Endothelial cell of umbilical vein (primary cell): ENCODE measurements around the gene TNFAIP8L3. TPM values are rescaled to one million over a fixed set of nuclear protein-coding genes. Genes with fewer than 3 reads are reported as not detected.

Experiments used
- BruUV-seq: library from RNA; stranded (reverse); fragments of 400-500 nt; replicated peaks from 2 replicates; lab custom pipeline; 2021; lab: Mats Ljungman, UMichigan
- CTCF ChIA-PET: fragments of 300-600, 350-600 bp; sonication (Branson Sonifier 250); formaldehyde crosslinking; loops from one replicate; lab custom pipeline; 2021; ENCODE audit warnings: antibody characterized with exemption, inconsistent platforms; lab: Charles Lee
- POLR2A ChIA-PET: fragments of 300-600, 350-600 bp; sonication (Branson Sonifier 250); formaldehyde crosslinking; loops from one replicate; lab custom pipeline; 2021; ENCODE audit warnings: antibody characterized with exemption, inconsistent platforms; lab: Charles Lee
- DNase-seq: peaks from one replicate; pipeline ENCODE4 v3.0.0-alpha.2; 2011; ENCODE audit warnings: low read depth, low spot score
- FAIRE-seq: peaks from 2 replicates; lab custom pipeline; 2011; peaks lifted over from hg19 to GRCh38; lab: Jason Lieb, UNC
- H2AFZ ChIP-seq: 2 replicates; pipeline ENCODE4 v1.6.0; 2012; ENCODE audit warnings: low read depth, low read length, control low read depth, inconsistent platforms
- H3K27ac ChIP-seq: 2 replicates; pipeline ENCODE4 v1.5.1; 2011; ENCODE audit warnings: low read depth, mild to moderate bottlenecking, control low read depth, low read length, moderate library complexity; ENCODE audit not compliant: insufficient read depth
- H3K27me3 ChIP-seq, 2 experiments: 2 replicates each; pipeline versions ENCODE4 v1.6.0 to v1.6.1; 2011; ENCODE audit warnings: low read length in 2 of 2, mixed read lengths in 1 of 2; ENCODE audit not compliant: control insufficient read depth in 2 of 2, insufficient read depth in 2 of 2
- H3K36me3 ChIP-seq, 2 experiments: 2 replicates in 1 of 2; 3 replicates in 1 of 2; pipeline ENCODE4 v1.5.1; 2011; ENCODE audit warnings: low read length in 2 of 2, mild to moderate bottlenecking in 1 of 2, moderate library complexity in 1 of 2; ENCODE audit not compliant: control insufficient read depth in 2 of 2, insufficient read depth in 2 of 2; ENCODE audit errors: extremely low read depth in 1 of 2
- H3K4me1 ChIP-seq: 3 replicates; pipeline ENCODE4 v1.5.1; 2011; ENCODE audit warnings: mild to moderate bottlenecking, low read length; ENCODE audit not compliant: control insufficient read depth, insufficient read depth; ENCODE audit errors: extremely low read depth
- H3K4me2 ChIP-seq: 2 replicates; pipeline ENCODE4 v1.6.1; 2011; ENCODE audit warnings: low read length, control low read depth, mixed read lengths; ENCODE audit not compliant: insufficient read depth
- H3K4me3 ChIP-seq, 3 experiments: fragments of 200-600 bp in 1 of 3; sonication (generic), shearing (Covaris generic) in 1 of 3; replicated peaks in 1 of 3; 2 replicates each; pipeline ENCODE4 v1.5.1; 2011 to 2016; ENCODE audit warnings: control low read depth in 3 of 3, low read length in 3 of 3, mild to moderate bottlenecking in 2 of 3, inconsistent platforms in 1 of 3, low read depth in 1 of 3, moderate library complexity in 1 of 3; ENCODE audit not compliant: insufficient read depth in 1 of 3
- H3K79me2 ChIP-seq: 2 replicates; pipeline ENCODE4 v1.6.0; 2012; ENCODE audit warnings: low read length, inconsistent platforms; ENCODE audit not compliant: control insufficient read depth, insufficient read depth
- H3K9ac ChIP-seq: replicated peaks from 2 replicates; pipeline ENCODE3; 2011; ENCODE audit warnings: low read length, control low read depth; ENCODE audit not compliant: insufficient read depth; ENCODE audit errors: extremely low read depth
- H3K9me1 ChIP-seq: replicated peaks from 3 replicates; pipeline ENCODE4 v1.6.0; 2011; ENCODE audit warnings: mild to moderate bottlenecking, low read length; ENCODE audit not compliant: control insufficient read depth, insufficient read depth; ENCODE audit errors: extremely low read depth
- H3K9me3 ChIP-seq: replicated peaks from 2 replicates; pipeline ENCODE4 v1.5.1; 2012; ENCODE audit warnings: low read length, inconsistent platforms; ENCODE audit not compliant: control insufficient read depth, insufficient read depth
- H4K20me1 ChIP-seq: replicated peaks from 2 replicates; pipeline ENCODE3; 2011; ENCODE audit warnings: mild to moderate bottlenecking, low read length; ENCODE audit not compliant: control insufficient read depth, insufficient read depth; ENCODE audit errors: extremely low read depth
- CTCF ChIP-seq, 2 donors: IDR thresholded peaks; 1 replicate in 1 of 2; 2 replicates in 1 of 2; pipeline ENCODE4 v1.5.1; 2011; ENCODE audit warnings: low read length in 2 of 2, mild to moderate bottlenecking in 2 of 2, moderate library complexity in 2 of 2, control low read depth in 1 of 2, inconsistent platforms in 1 of 2, low read depth in 1 of 2; ENCODE audit not compliant: insufficient read depth in 1 of 2; ENCODE audit errors: extremely low read depth in 1 of 2
- EZH2 ChIP-seq: IDR thresholded peaks from 2 replicates; pipeline ENCODE4 v1.6.1; 2012; ENCODE audit warnings: borderline replicate concordance, low read depth, mild to moderate bottlenecking, moderate library complexity, low read length, inconsistent platforms; ENCODE audit not compliant: severe bottlenecking
- GATA2 ChIP-seq: IDR thresholded peaks from 2 replicates; pipeline ENCODE4 v1.7.0; 2011; ENCODE audit warnings: low read depth, mild to moderate bottlenecking, moderate library complexity, mixed read lengths, low read length; ENCODE audit not compliant: insufficient read length, insufficient read depth
- JUN ChIP-seq: IDR thresholded peaks from 2 replicates; pipeline ENCODE4 v1.6.1; 2011; ENCODE audit warnings: borderline replicate concordance, low read depth; ENCODE audit not compliant: insufficient read length, insufficient read depth
- MAX ChIP-seq: IDR thresholded peaks from 2 replicates; pipeline ENCODE4 v1.6.1; 2011; ENCODE audit not compliant: insufficient read depth, insufficient read length
- MYC ChIP-seq: IDR thresholded peaks from one replicate; pipeline ENCODE4 v1.6.1; 2011; ENCODE audit warnings: mild to moderate bottlenecking, low read depth, low read length
- POLR2AphosphoS5 ChIP-seq: IDR thresholded peaks from 2 replicates; pipeline ENCODE4 v1.6.1; 2012; ENCODE audit warnings: low read depth, mild to moderate bottlenecking, control low read depth, low read length, moderate library complexity; ENCODE audit not compliant: insufficient read depth
- dilution Hi-C: fragments of 300-500 bp; cut with MboI; formaldehyde crosslinking; loops from one replicate; pipeline ENCODE4 v1.15.0; 2019; ENCODE audit warnings: low sequenced_read_pairs; ENCODE audit not compliant: extremely low pct_ligation_motif_present
- intact Hi-C: fragments of 100-400 bp; cut with micrococcal nuclease; formaldehyde crosslinking; loops from one replicate; pipeline ENCODE4 v1.10.0; 2022
- polyA plus RNA-seq, 4 experiments: library from polyadenylated mRNA; depleted of rRNA in 3 of 4; stranded (reverse) in 3 of 4; unstranded in 1 of 4; fragments of >200 nt; gene quantifications; 2 replicates each; pipeline versions ENCODE4 v1.2.1 to v1.2.3, GENCODE V29; 2011 to 2012; ENCODE audit warnings: missing spikeins in 1 of 4
- total RNA-seq: library from RNA; stranded (reverse); gene quantifications from 2 replicates; pipeline ENCODE4 v1.2.3, GENCODE V29; 2021

Gene TNFAIP8L3
- total and polyA plus RNA-seq, 2 donors (not counting 3 experiments of a cell fraction or from before 2014, with no cell fraction given), result 8.8 to 38.3 TPM

DNA sequence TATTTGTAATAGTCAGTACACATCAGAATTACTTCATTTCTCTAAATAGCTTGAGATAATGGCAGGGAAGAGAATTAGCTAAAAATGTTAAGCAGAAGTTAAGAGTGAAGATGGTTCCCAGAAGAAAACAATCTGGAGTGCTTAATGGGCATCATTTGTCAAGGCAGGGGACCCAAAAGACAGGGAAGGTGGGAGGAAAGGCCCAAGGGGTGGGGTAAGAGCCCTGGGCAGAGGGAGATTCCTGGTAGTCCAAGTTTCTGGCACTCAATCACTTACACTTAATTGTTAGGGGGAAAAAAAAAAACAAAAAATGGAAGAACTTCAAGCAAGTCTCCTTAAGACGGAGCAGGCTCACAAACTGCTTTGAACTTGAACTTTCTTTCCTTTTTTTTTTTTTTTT, 28.9 kb downstream of the TNFAIP8L3 start:
- DNase-seq (no peak), FAIRE-seq (no peak)
- no peak overlapping the region for H3K9ac ChIP-seq
- H3K4me2 ChIP-seq, result no peak overlapping the region
- no TSS peak for BruUV-seq
- dilution Hi-C loops, result no loop called here
- H3K79me2 ChIP-seq, result peaks cover 85% of the 10 kb centered on the region
- ChIA-PET CTCF (interaction anchor here (0.7 to 2.2 kb wide), 4 partner anchors 57 to 315 kb away, joined by 3 to 10 read pairs (median 4); no protein-coding TSS in a partner anchor), POLR2A (no interaction called here)
- H3K4me1 ChIP-seq, result no peaks in the 10 kb centered on the region
- peaks cover 0 to 4% of the 10 kb centered on the region in 2 experiments for H3K36me3 ChIP-seq
- no peak overlapping the region for H3K27ac ChIP-seq
- H3K4me3 ChIP-seq, result no peak overlapping the region
- no peaks in the 10 kb centered on the region for H3K9me3 ChIP-seq
- TF ChIP-seq GATA2 (no peak), EZH2 (no peak), POLR2AphosphoS5 (no peak), MAX (no peak), MYC (no peak), CTCF (IDR thresholded peaks at IDR 0.05; ENCODE audit: extremely low read depth in 1 of 2, insufficient read depth in 1 of 2, low read depth in 1 of 2, low read length in 2 of 2) (no peak), JUN (no peak)
- H3K27me3 ChIP-seq, result no peaks in the 10 kb centered on the region
- H2AFZ ChIP-seq, result no peak overlapping the region
- no peaks in the 10 kb centered on the region for H4K20me1 ChIP-seq
- intact Hi-C loops, result no loop called here
- no peaks in the 10 kb centered on the region for H3K9me1 ChIP-seq
